Cardiac muscle cell (in vitro differentiated cells and primary cell): ENCODE measurements around the gene SLC24A3. TPM values are rescaled to one million over a fixed set of nuclear protein-coding genes. Genes with fewer than 3 reads are reported as not detected.
A peak's percentile ranks its signal among the peaks of the same experiment; 100 is the strongest.

Experiments
- DNase-seq, 2 donors: peaks; one replicate each; pipeline versions ENCODE4 v3.0.0 to v3.0.0-alpha.2; 2010 to 2017; ENCODE audit warnings: low read depth in 1 of 2, low spot score in 1 of 2
- H3K27ac ChIP-seq: fragments of 200-600 bp; sonication (generic); 2 replicates; pipeline ENCODE4 v1.5.1; 2016
- H3K27me3 ChIP-seq: fragments of 200-600 bp; sonication (generic); 2 replicates; pipeline ENCODE4 v1.6.0; 2016; ENCODE audit warnings: control low read depth
- H3K36me3 ChIP-seq: fragments of 200-600 bp; sonication (generic); 2 replicates; pipeline ENCODE4 v1.5.1; 2016; ENCODE audit warnings: control low read depth
- H3K4me1 ChIP-seq: fragments of 200-600 bp; sonication (generic); 2 replicates; pipeline ENCODE4 v1.8.1; 2017; ENCODE audit warnings: low read depth, mild to moderate bottlenecking, mixed run types
- H3K4me3 ChIP-seq: fragments of 200-600 bp; sonication (generic); 2 replicates; pipeline ENCODE4 v1.5.1; 2016; ENCODE audit warnings: mild to moderate bottlenecking
- H3K9me3 ChIP-seq: fragments of 200-600 bp; sonication (generic); 2 replicates; pipeline ENCODE4 v1.5.1; 2017; ENCODE audit warnings: low read depth, mild to moderate bottlenecking, control low read depth
- polyA plus RNA-seq: library from polyadenylated mRNA; unstranded; fragments of >200 nt; fragmentation: Nextera tagmentation; extraction: Ambion mirVana; gene quantifications from 2 replicates; pipeline ENCODE4 v1.2.1, GENCODE V29; 2016
- total RNA-seq: library from RNA; depleted of rRNA; stranded (reverse); fragments of >200 nt; gene quantifications from 2 replicates; pipeline ENCODE4 v1.2.3, GENCODE V29; 2016
- TF ChIP-seq, protein P1 (sequence below): IDR thresholded peaks from 2 replicates; pipeline ENCODE4 v1.5.1; 2012; ENCODE audit warnings: low read depth, mild to moderate bottlenecking, low read length

The SLC24A3 gene
- total and polyA plus RNA-seq, 2 experiments from 2014 or later = 1.6 to 1.7 TPM

DNA sequence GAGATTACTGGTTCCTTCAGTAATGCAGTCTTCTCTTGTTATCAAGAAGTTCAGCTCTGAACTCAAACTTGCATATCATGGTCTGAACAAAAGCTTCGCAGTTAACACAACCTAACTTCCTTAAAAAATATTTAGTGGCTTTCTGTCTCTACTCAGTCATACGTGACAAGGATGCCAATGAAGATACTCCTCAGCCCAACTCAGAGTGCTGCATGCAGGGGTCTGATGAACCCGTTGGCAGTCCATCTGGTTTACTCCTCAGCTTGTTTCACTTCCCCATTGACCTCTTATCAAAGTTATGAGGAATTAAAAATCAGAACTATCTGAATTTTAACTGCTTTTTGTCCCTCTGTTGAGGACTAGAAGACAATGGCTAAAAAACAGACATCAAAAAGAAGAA lies 489.0 kb downstream of the SLC24A3 start:
- TF ChIP-seq, protein P1, sequence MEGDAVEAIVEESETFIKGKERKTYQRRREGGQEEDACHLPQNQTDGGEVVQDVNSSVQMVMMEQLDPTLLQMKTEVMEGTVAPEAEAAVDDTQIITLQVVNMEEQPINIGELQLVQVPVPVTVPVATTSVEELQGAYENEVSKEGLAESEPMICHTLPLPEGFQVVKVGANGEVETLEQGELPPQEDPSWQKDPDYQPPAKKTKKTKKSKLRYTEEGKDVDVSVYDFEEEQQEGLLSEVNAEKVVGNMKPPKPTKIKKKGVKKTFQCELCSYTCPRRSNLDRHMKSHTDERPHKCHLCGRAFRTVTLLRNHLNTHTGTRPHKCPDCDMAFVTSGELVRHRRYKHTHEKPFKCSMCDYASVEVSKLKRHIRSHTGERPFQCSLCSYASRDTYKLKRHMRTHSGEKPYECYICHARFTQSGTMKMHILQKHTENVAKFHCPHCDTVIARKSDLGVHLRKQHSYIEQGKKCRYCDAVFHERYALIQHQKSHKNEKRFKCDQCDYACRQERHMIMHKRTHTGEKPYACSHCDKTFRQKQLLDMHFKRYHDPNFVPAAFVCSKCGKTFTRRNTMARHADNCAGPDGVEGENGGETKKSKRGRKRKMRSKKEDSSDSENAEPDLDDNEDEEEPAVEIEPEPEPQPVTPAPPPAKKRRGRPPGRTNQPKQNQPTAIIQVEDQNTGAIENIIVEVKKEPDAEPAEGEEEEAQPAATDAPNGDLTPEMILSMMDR = no peak
- Histone ChIP-seq H3K4me1 (no peaks in the 10 kb centered on the region), H3K36me3 (no peaks in the 10 kb centered on the region), H3K4me3 (no peak overlapping the region), H3K9me3 (no peaks in the 10 kb centered on the region), H3K27ac (no peak overlapping the region), H3K27me3 (peaks cover 13% of the 10 kb centered on the region)
- DNase-seq = no peak

DNA sequence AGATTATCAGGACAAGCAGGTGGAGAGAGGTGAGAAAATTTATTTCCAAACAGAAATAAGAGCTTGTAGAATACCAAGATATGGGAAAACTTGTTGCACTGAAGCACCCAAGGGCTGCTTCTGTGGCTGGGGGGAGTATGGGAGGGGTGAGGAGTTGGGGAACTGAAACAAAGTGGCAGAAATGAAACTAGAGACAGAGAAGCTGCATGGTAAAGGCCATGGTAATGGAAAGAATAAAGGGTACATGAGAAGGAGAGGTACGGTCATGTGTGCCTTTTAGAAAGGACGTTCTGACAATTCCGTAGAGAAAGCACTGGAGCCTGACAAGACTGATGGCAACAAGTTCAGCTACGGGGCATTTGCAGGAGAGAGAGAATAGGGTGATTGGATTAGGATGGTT lies 494.0 kb downstream of the SLC24A3 start:
- no peaks in the 10 kb centered on the region for H3K4me1 ChIP-seq
- no peaks in the 10 kb centered on the region for H3K9me3 ChIP-seq
- peaks cover 38% of the 10 kb centered on the region for H3K27me3 ChIP-seq
- no peaks in the 10 kb centered on the region for H3K36me3 ChIP-seq
- DNase-seq = no peak
- no peak overlapping the region for H3K27ac ChIP-seq
- TF ChIP-seq, protein P1 = no peak
- no peak overlapping the region for H3K4me3 ChIP-seq

- DNase-seq = no peak
- no peaks in the 10 kb centered on the region for H3K9me3 ChIP-seq
- peaks cover 29% of the 10 kb centered on the region for H3K4me1 ChIP-seq
- no peak overlapping the region for H3K4me3 ChIP-seq
- no peaks in the 10 kb centered on the region for H3K36me3 ChIP-seq
- no peak overlapping the region for H3K27ac ChIP-seq
- H3K27me3 ChIP-seq = peaks cover 38% of the 10 kb centered on the region
- TF ChIP-seq, protein P1 = no peak
Observed at GRCh38 chr20:19709635-19710335, 497.3 kb downstream of the SLC24A3 start.

DNA sequence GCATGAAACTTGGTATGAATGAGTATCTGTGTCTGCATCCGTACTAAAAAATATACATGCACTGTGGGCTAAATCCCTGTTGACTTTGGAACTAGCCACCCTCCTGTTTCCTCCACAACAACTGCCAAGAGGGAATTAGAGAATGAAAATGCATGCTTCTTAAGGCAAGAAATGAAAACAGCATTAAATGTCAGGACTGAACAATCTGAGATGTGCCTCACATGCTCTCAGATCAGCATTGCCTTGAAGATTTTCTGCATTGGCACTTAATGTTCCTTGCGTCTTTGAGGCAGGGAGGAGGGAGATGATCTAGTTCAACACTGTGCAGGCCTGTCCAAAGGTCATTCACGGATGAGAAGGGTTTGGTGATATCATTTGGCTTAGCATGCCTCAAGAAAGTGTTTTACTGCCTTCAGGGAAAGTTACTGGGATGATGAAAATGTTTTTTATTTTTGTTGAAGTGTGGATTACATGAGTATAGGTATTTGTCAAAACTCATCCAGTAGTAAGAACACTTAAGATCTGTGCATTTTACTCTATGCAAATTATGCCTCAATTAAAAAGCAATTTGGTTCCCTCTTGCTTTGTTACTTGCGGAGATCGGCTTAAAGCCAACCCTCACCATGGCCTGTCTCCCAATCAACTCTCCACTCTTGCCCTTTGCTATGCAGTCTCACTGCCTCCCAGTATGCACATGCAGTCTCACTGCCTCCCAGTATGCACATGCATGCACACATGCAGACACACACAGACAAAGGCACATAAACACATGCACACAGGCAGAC lies 498.1 kb downstream of the SLC24A3 start:
- no peak overlapping the region for H3K4me3 ChIP-seq
- no peak overlapping the region for H3K27ac ChIP-seq
- H3K27me3 ChIP-seq = peaks cover 33% of the 10 kb centered on the region
- H3K4me1 ChIP-seq = peaks cover 36% of the 10 kb centered on the region
- no peaks in the 10 kb centered on the region for H3K36me3 ChIP-seq
- DNase-seq = peak in 1 of 2 donors; percentile 6
- TF ChIP-seq, protein P1 = no peak
- H3K9me3 ChIP-seq = no peaks in the 10 kb centered on the region

- TF ChIP-seq, protein P1 = no peak
- Histone ChIP-seq H3K27me3 (peaks cover 27% of the 10 kb centered on the region), H3K4me1 (peaks cover 38% of the 10 kb centered on the region), H3K9me3 (no peaks in the 10 kb centered on the region), H3K4me3 (no peak overlapping the region), H3K27ac (no peak overlapping the region), H3K36me3 (no peaks in the 10 kb centered on the region)
- no peak for DNase-seq
Observed at GRCh38 chr20:19711126-19711525, 498.7 kb downstream of the SLC24A3 start.
